ENCODE data around the gene NALCN.

The NALCN gene

DNA sequence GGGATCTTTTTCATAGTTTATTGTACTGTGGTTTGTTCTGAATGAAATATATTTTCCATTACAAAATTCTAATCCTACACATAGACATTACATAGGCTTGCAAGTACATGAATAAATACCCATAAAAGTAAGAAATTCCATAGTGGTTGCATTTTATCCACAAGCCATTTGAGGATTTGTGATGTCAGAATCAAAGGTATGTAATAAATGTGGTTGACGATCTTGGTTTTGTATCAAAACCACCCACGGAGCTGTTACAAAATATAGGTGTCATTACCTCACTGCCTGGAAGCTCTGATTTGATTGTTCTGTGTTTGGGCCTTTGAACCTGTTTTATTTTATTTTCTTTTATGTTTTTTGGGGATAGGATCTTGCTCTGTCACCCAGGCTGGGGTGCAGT, 125.1 kb downstream of the NALCN start:
- DNase-seq (ENCODE audit: low spot score): no peak

DNA sequence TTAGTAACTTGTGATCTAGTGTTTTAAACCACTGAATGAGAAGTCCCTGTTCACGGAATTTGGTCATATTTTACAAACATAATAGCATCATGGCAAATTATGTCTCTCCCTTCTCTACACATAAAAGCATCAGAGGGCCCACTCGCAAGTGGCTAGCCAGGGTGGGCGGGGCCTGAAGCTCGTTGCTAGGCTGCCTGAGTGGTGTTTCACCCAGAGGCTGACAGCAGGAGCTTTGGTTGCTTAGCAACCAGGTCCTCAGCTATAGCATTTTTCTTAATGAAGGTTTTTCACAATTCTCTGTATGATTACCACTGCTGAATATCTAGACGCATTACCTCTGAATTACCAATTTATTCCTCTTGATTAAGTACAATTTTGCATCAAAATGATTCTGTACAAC, 126.5 kb downstream of the NALCN start:
- no peak for DNase-seq (ENCODE audit: low spot score)

DNA sequence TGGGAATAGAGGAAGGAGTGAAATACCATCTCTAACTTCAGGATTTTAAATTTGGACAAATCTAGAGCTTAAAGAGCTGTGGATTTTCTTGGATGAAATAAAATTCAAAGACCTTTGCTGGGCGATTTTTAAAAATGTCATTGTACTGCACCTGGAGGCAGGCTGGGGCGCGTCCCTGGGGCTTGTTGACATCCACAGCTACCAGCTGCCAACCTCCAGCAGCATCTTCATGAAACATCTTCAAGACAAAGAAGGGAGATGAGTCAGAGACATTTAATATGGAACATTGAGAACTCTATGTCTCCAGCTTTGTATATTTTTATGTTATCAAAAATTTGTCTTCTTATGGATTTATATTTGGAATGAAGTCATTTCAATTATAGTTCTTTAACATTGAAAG, 132.5 kb downstream of the NALCN start:
- no peak for DNase-seq (ENCODE audit: low spot score)

DNA sequence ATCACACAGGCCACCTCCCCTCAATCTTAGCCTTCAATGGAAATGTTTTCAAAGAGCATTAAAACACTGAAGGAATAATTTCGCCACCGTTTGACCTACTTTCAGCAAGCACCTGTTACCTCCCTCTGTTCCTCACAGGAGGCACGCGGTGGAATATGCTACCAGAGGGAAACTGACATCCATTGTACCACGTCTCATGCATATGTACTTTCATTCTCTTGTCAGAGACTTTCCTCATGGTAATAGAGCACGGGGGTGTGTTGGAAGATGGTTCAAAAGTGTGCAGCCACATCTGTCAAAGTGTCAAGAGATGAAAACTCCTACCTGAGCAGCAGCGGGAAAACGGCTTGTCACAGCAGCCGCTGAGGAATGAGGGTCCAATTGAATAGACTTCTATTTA, 143.4 kb downstream of the NALCN start:
- DNase-seq (ENCODE audit: low spot score): peak; percentile 62

DNA sequence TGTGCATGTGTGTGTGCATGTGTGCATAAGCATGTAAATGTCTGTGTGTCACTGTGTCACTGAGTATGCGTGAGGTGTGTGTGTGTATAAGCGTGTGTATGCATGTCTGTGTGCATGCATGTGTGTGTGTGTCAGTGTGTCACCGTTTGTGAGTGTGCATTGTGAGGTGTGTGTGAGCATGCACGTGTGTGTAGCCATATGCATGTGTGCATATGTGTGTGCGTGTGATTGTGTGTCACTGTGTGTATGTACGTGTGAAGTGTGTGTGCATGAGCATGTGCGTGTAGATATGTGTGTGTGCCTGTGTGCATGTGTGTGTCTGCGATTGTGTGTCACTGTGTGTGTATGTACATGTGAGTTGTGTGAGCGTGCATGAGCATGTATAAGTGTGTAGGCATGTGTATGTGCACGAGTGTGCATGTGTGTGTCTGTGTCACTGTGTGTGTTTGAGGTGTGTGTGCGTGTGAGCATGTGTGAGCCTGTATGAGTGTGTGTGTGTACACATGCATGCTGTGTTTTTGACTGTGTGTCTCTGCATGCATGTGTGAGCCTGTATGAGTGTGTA, 144.5 kb downstream of the NALCN start:
- DNase-seq (ENCODE audit: low spot score): no peak

DNA sequence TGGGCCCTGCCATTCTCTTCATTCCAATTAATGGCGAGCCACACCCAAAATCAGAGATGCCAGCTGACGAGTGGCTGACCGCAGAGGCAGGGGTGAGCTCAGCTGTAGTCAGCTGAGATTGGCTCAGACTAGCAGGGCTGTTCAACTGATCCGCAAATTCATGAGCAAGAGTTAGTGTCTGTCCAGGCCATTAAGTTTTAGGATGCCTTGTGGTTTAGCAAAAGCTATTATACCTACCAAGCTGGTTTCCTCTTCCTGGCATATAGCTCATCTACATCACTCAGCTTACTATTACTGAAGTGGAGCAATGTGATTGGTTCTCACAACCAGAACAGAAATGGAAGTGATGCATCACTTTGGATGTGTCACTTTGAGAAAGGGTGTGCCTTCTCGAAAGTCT, 148.7 kb downstream of the NALCN start:
- no peak for DNase-seq (ENCODE audit: low spot score)

DNA sequence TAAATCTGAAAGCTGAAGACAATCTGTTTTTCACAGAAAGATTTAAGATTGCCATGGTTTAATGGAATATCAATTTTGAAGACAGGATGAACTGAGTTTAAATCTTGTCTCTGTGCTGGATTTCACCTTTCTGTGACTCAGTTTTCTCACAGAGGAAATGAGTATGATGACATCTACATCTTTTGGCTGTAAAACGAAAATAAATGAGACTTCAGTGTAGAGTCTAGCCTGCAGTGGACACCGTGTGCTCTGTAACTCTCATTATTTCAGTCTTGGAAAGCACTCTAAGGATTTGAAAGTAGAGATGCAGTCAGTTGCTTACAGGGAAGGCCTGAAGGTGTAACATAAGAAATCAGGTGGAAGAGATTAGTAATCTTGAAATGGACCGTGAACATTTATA, 150.4 kb downstream of the NALCN start:
- DNase-seq (ENCODE audit: low spot score): no peak

DNA sequence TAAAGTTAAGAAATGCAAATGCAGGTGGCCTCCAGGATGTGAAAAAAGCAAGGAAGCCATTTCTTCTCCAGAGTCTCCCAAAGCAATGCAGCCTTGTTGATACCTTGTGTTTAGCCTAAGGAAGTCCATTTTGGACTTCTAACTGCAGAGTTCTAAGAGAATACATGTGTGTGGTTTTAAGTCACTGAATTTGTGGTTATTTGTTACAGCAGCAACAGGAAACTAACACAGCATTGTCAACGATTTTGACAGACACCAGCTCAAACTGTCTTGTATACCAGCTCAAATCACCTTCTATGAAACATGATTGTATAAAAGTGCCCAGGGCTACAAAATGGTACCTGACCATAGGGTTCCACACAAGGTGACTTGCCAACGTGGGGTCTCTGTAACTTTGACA, 151.4 kb downstream of the NALCN start:
- DNase-seq (ENCODE audit: low spot score): no peak

DNA sequence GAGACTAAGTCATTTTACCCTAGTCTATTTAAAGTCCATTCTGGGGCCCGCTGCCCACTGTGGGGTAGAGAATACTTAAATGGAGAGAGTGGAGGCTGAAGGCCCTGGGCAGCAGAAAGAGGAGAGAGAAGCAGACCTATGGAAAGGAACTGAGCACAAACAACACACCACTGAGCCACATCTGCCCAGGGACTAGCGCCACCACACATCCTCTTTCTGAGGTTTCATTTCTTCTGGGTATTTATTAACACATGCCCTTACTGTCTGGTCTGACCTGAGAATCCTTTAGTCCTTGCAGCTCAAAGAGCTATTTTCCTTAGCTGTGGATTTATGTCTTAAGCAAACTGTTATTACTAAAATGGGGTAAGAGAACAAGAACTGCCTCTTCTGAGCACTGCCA, 154.0 kb downstream of the NALCN start:
- DNase-seq (ENCODE audit: low spot score): no peak

DNA sequence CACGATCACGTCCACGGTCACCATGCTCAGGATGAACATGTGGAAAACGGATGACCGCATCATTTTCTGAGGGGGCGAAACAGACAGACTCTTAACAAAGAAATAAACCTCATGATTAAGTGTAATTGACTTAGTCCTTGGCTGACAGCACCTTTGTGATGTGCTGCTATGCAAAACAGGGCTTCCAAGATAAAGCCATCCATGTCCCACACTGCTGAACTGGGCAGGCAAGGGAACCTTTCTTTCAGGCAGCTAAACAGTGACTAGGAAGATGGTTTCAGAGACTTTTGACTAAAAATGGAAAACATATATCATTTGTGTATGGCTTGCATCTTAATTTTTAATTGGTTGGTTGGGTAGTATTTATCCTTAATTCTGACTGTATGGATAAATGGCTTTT, 157.8 kb downstream of the NALCN start:
- DNase-seq (ENCODE audit: low spot score): no peak

DNA sequence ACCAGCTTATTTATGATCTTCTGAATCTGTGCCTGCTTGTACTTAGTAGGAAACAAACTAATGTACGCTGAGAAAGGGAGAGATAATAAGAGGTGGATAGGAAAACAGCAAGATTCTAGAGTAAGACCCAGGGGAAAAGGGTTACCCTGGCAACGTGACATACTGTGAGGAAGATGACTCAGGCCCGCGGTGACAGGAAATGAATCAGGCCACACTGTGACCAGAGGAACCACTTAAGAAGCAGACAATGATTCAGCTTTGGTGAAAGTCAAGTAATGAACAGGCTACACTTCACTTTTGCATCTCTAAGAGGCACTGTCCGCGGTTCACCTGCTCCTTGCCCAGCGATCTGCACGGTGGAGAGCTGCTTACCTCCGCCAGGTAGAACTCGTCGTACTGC, 158.2 kb downstream of the NALCN start:
- DNase-seq (ENCODE audit: low spot score): no peak

DNA sequence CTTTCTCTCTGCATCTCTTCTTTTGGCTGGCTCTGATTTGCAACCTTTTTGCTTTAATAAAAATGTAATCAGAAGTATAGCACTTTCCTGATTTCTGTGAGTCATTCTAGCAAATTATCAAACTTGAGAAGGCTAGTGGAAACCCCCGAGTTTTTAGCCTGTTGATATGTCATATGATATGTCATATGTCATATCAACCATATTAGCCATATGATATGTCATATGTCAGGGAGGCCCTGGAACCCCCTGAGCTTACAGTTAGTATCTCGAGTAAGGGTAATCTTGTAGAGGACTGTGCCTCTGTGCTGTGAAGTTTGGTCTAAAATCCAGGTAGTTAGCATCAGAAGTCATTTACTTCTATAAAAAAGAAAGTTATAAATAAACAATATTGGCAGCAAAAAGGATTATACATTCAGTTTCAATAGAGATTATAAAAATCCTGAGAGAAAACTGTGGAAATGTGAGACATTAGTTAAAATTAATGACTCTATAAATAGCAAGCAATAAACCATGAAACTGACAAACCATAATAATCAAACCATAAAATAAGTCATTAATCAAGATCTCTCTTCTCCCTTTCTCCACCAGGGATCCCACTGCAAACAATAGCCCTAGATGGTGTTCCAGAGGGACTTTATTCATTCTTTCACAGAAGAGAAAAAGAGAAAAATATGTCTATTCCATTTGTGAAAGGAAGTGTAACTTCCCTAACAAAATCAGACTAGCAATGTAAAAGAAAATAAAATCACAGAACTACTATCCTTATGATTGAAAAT, 167.4 kb downstream of the NALCN start:
- no peak for DNase-seq (ENCODE audit: low spot score)

DNA sequence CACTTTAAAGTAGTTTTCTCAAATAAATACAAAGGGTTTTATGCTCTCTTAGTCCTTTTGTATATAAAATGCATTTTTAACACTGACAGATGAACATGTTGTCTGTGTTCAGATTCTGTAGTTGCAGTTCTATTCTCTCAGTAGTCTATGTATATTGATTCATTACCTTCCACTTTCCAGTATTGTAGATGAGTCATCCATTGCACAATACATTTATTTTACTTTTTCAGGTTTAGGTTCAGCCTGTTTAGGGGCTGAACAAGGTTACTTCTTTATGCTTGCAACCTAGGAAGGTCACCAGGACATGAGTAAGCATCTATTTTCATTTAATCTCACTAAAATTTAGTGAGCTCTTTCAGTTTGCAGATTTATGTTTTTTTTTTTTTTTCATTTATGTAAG, 173.6 kb downstream of the NALCN start:
- no peak for DNase-seq (ENCODE audit: low spot score)

DNA sequence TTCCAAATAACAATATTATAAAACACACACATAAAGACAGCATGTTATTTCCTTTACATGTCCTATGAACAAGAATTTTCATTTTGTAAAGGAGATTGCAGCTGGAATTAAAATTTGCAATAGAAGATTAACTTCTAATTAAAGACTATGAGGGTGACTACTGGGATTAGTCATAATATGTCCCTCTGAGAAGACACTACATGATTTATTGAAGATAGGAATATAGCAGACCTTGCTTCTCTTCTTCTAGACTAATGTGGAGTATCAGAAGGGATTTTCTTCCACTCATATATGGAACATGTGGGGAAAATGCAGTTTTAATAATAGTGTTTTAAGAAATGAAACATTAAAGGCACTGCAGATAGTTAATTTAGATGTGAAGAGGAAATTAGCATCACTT, 177.8 kb downstream of the NALCN start:
- no peak for DNase-seq (ENCODE audit: low spot score)

DNA sequence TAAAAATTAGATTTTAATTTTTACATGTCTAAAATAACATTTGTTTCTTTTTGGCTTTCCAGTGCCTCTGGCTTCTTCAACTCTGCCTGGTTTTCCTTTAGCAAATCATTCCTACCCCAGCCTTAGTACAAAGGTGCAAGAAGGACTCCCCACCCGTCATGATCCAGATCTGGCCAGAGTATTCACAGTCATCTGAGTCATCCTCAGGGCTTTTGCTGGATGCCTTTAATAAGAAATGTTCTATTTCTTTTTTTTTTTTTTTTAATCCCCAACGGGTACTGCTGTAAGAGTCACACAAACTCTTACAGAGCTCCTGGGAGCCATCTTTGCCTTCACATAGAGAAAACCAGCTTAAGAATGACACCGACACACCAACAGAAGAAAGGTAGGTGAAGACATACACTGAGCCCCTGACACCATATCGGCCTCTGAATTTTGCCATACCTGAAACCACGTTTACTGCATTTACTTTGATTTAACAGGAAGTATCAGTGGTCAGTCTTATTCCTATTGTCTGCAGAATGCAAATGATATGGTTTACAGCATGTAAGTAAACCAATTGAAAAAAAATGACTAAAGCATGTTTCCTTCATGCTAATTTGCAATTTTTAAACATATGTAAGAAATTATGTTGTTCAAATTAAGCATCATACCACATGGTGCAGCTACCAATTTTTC, 184.4 kb downstream of the NALCN start:
- no peak for DNase-seq (ENCODE audit: low spot score)

DNA sequence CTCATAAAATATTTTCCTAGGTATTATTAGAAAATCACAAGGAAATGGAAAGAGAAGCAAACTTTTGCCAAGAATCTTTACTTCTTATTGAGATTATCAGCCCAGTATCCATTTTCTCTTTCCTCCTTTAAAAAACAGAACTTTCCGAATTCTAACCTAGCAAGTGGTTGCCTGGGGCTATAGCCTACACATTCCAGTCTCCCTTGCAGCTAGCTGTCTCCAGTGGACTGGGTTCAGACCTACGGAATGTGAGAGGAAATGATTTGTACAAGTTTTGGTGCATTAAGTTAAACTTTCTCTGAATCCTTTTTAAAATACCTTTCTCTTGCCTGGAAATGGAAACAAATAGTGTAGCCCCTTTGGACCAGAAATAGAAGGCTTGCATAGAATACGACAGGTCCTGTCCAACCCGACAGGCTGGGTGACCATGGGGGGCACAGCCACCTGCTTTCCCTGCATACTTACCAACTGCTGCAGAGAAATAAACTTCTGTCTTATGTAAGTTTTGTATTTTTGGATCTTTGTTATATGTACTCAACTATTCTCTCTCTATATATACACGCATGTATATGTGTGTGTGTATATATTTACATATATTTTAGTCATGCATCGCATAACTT, 185.9 kb downstream of the NALCN start:
- peak; percentile 89 for DNase-seq (ENCODE audit: low spot score)

DNA sequence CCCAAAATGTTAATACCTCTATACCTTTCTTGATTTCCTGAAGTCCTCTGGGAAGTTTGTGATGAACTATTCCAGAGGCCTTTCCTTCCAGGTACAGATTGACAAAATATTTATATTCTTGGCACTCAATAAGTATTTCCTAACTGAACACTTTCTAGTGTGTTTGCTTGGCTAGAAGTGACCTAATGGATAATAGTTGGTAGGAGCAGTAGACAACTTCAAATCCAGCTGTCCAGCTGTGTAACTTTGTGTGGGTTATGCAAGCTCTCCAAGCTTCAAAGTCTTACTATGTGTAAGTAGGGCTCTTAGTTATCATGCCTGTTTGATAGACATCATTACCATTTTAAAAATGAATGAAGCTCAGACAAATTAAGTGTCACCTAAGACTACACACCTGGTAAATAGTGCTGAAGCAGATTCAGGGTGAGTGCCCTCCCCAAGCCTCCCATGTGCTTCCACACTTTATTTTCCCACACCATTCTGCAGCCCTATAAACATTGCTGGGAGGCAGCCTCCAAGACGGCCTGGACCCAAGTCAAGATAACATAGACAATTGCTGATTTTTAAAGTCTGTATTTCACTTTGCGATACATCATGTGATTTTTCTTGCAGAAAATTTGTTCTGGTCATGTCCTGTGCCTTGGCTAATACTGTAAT, 196.6 kb downstream of the NALCN start:
- no peak for DNase-seq (ENCODE audit: low spot score)

DNA sequence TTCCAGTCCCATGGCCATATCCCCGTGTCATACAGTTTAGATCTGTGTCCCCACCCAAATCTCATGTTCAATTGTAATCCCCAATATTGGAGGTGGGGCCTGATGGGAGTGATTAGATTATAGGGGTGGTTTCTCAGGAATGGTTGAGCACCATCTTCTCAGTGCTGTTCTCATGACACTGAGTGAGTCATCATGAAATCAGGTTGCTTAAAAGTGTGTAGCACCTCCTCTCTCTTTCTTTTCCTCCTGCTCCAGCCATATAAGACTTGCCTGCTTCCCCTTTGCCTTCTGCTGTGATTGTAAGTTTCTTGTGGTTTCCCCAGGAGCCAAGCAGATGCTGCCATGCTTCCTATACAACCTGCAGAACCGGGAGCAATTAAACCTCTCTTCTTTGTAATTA, 197.8 kb downstream of the NALCN start:
- DNase-seq (ENCODE audit: low spot score): no peak

DNA sequence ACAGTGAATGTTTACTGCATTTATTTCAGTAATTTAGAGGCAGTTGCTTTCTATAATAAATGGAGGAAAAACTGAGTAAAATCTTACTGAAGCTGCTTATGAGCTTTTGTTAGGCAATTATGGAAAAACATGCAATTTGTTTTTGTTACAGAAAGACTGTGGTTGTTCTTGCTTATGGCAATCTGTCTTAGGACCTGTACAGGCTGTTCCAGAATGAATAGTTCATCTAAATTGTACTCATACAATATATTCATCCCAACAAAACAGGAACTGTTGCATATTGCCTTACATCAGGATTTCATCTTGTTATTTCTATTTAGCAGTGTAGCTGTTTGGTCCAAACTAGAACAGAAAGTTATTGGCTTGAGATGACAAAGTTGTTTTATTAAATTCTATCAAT, 199.2 kb downstream of the NALCN start:
- no peak for DNase-seq (ENCODE audit: low spot score)

DNA sequence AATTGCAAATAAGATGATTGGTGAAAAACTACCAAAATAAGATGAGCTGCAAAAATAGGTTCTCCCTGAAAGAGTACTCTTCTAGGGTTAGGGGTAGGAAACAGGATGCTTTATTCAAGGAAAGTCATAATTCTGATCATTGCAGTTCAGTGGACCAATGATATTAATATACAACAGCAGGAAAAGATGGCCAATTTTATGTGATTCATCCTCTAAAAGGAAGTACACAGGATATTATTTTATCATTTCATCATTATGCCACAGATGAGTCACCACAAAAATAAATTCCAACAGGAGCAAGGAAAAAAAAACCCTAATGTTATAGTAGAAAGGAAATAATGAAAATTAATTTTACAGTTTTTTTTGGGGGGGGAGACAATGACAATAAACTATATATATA, 205.0 kb downstream of the NALCN start:
- DNase-seq (ENCODE audit: low spot score): no peak

DNA sequence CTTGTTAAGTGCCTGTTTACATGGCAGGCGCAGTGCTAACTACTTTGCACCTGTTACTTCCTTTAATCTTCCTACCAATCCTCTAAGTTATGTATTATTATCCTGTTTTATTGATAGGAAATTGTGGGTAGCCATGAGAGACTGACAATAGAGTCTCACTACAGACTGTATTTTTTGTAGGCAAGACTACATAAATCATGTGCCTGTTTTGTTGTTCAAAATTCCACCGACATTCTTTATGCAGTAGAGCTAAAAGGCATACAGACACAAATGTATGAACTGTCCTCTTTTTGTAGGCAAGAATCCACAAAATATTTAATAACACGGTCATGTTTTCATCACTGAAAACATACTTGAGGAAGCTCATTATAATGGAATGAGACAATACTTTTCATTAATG, 205.5 kb downstream of the NALCN start:
- no peak for DNase-seq (ENCODE audit: low spot score)

DNA sequence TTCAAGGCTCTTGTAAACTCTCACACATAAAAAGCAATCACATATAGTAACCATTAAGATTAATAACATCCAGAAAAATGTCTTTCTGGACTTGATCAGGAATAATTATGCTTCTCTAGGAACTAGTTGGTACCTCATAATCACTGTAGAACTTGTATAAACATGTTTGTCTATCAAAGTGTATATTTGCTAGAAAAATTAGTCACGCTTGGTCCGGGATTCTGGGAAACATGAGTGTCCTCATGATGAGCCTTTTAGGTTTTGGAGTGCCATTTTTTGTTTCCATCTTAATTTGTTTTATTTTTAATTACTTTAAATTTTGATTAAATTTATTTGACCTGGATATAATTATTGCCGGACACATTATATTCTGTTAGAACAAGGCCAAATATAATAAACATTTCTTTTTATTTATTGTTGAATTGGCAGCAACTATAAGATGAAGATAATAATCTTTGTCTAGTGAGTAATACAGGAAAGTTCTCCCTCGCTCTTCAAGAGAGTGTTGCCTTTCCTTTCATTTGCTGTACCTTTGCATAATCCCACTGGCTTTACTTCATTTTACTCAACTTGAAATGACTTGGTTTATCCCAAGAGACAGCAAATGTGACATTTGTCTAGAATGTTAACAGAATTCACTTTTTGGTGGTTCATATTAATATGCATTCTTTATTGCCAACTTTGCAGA, 207.0 kb downstream of the NALCN start:
- no peak for DNase-seq (ENCODE audit: low spot score)

Measured in cerebellar cortex (tissue), 1 donor.